Peyer's patch (tissue), 4 donors: ENCODE measurements around the gene UBD. TPM values are rescaled to one million over a fixed set of nuclear protein-coding genes. Genes with fewer than 3 reads are reported as not detected.

Experiments used
- DNase-seq, 3 donors: peaks; one replicate each; pipeline ENCODE4 v3.0.0-alpha.2; 2017 to 2019
- H3K27ac ChIP-seq, 4 donors: fragments of 200-600 bp; sonication (generic); one replicate each; pipeline ENCODE4 v1.5.1; 2016 to 2019
- H3K27me3 ChIP-seq, 2 donors: fragments of 200-600 bp; sonication (generic); one replicate each; pipeline ENCODE4 v1.5.1; 2019
- H3K36me3 ChIP-seq, 3 donors: fragments of 200-600 bp; sonication (generic); one replicate each; pipeline ENCODE4 v1.5.1; 2016 to 2019
- H3K4me1 ChIP-seq, 4 donors: fragments of 200-600 bp; sonication (generic); one replicate each; pipeline ENCODE4 v1.5.1; 2016 to 2019
- H3K4me3 ChIP-seq, 4 donors: fragments of 200-600 bp; sonication (generic); 1 replicate in 3 of 4; 2 replicates in 1 of 4; pipeline ENCODE4 v1.5.1; 2016 to 2019; ENCODE audit warnings: mild to moderate bottlenecking in 1 of 4
- H3K9me3 ChIP-seq, 4 donors: fragments of 200-600 bp; sonication (generic); one replicate each; pipeline ENCODE4 v1.5.1; 2016 to 2019; ENCODE audit warnings: mild to moderate bottlenecking in 1 of 4
- CTCF ChIP-seq, 6 experiments: fragments of 450-650 bp in 4 of 6; fragments of 200-600 bp in 2 of 6; sonication (generic) in 1 of 6; IDR thresholded peaks; one replicate each; pipeline ENCODE4 v1.5.1; 2017 to 2019; ENCODE audit warnings: antibody characterized with exemption in 6 of 6, mild to moderate bottlenecking in 3 of 6, moderate library complexity in 1 of 6
- POLR2A ChIP-seq, 2 donors: fragments of 450-650 bp; IDR thresholded peaks; one replicate each; pipeline ENCODE4 v1.5.1; 2017; ENCODE audit warnings: antibody characterized with exemption in 2 of 2, mild to moderate bottlenecking in 2 of 2, moderate library complexity in 2 of 2
- total RNA-seq, 4 donors: library from RNA; depleted of rRNA; stranded (reverse); fragments of >200 nt; gene quantifications; one replicate each; pipeline ENCODE4 v1.1.0, GENCODE V29; 2016

Gene UBD
- total RNA-seq, 4 donors from 2014 or later, result 1.6 to 24.8 (median 2.0) TPM

GRCh38 chr6:29530671-29531310 lies 28.7 kb downstream of the UBD start:
- H3K27me3 ChIP-seq, result no peaks in the 10 kb centered on the region
- no peak overlapping the region for H3K27ac ChIP-seq
- no peaks in the 10 kb centered on the region for H3K4me1 ChIP-seq
- no peak for DNase-seq
- no peaks in the 10 kb centered on the region for H3K36me3 ChIP-seq
- no peaks in the 10 kb centered on the region for H3K9me3 ChIP-seq
- TF ChIP-seq POLR2A (IDR thresholded peaks at IDR 0.05), result no peak
- no peak for TF ChIP-seq CTCF (IDR thresholded peaks at IDR 0.05)
- no peak overlapping the region for H3K4me3 ChIP-seq

GRCh38 chr6:29529956-29530355 lies 29.6 kb downstream of the UBD start:
- Histone ChIP-seq H3K27ac (no peak overlapping the region), H3K27me3 (no peaks in the 10 kb centered on the region), H3K36me3 (no peaks in the 10 kb centered on the region), H3K9me3 (no peaks in the 10 kb centered on the region), H3K4me1 (no peaks in the 10 kb centered on the region), H3K4me3 (no peak overlapping the region)
- no peak for TF ChIP-seq POLR2A (IDR thresholded peaks at IDR 0.05)
- no peak for TF ChIP-seq CTCF (IDR thresholded peaks at IDR 0.05)
- no peak for DNase-seq

- no peak overlapping the region for H3K27ac ChIP-seq
- no peaks in the 10 kb centered on the region for H3K4me1 ChIP-seq
- DNase-seq, result no peak
- H3K36me3 ChIP-seq, result no peaks in the 10 kb centered on the region
- TF ChIP-seq CTCF (IDR thresholded peaks at IDR 0.05) (no peak), POLR2A (IDR thresholded peaks at IDR 0.05) (no peak)
- no peaks in the 10 kb centered on the region for H3K27me3 ChIP-seq
- no peak overlapping the region for H3K4me3 ChIP-seq
- no peaks in the 10 kb centered on the region for H3K9me3 ChIP-seq
These were observed 30.5 kb downstream of the UBD start for GRCh38 chr6:29528988-29529560.

- Histone ChIP-seq H3K27me3 (no peaks in the 10 kb centered on the region), H3K27ac (no peak overlapping the region), H3K4me3 (no peak overlapping the region), H3K36me3 (no peaks in the 10 kb centered on the region), H3K9me3 (no peaks in the 10 kb centered on the region), H3K4me1 (no peaks in the 10 kb centered on the region)
- no peak for DNase-seq
- TF ChIP-seq POLR2A (IDR thresholded peaks at IDR 0.05) (no peak), CTCF (IDR thresholded peaks at IDR 0.05) (no peak)
These were observed 31.1 kb downstream of the UBD start for GRCh38 chr6:29528300-29528931.

GRCh38 chr6:29527564-29527963 lies 32.0 kb downstream of the UBD start:
- Histone ChIP-seq H3K36me3 (no peaks in the 10 kb centered on the region), H3K4me3 (no peak overlapping the region), H3K4me1 (no peaks in the 10 kb centered on the region), H3K27me3 (no peaks in the 10 kb centered on the region), H3K9me3 (no peaks in the 10 kb centered on the region), H3K27ac (no peak overlapping the region)
- DNase-seq, result no peak
- TF ChIP-seq POLR2A (IDR thresholded peaks at IDR 0.05) (no peak), CTCF (IDR thresholded peaks at IDR 0.05) (no peak)
